Left lung (tissue), 14 donors: ENCODE results near the gene DBNL. TPM values are rescaled to one million over a fixed set of nuclear protein-coding genes. Genes with fewer than 3 reads are reported as not detected.
"Not testable (repeated sequence)": the region's sequence is repeated elsewhere in the genome, so short reads cannot be mapped to it uniquely, and the experiment has no call there.

Experiments used
- ATAC-seq: fragments of 200-7000 bp; cut with Tn5 transposase; one replicate; pipeline ENCODE4 v1.9.1; 2020; ENCODE audit warnings: moderate library complexity
- DNase-seq, 4 donors: peaks; one replicate each; pipeline ENCODE4 v3.0.0-alpha.2; 2013 to 2020
- H3K27ac ChIP-seq, 2 donors: fragments of 200-600 bp; sonication (generic) in 1 of 2; one replicate each; pipeline versions ENCODE4 v1.5.0 to v1.8.0; 2020 to 2021
- H3K27me3 ChIP-seq, 2 donors: fragments of 200-600 bp; sonication (generic) in 1 of 2; one replicate each; pipeline versions ENCODE4 v1.5.0 to v1.8.0; 2020 to 2021
- H3K36me3 ChIP-seq, 2 donors: fragments of 200-600 bp; sonication (generic) in 1 of 2; one replicate each; pipeline versions ENCODE4 v1.5.0 to v1.8.0; 2020 to 2021
- H3K4me1 ChIP-seq, 2 donors: fragments of 200-600 bp; one replicate each; pipeline ENCODE4 v1.8.0; 2021
- H3K4me3 ChIP-seq, 2 donors: fragments of 200-600 bp; sonication (generic) in 1 of 2; one replicate each; pipeline versions ENCODE4 v1.5.0 to v1.8.0; 2020 to 2021; ENCODE audit warnings: mild to moderate bottlenecking in 1 of 2
- H3K9me3 ChIP-seq, 2 donors: fragments of 200-600 bp; sonication (generic) in 1 of 2; one replicate each; pipeline versions ENCODE4 v1.5.0 to v1.8.0; 2020 to 2021
- intact Hi-C, 2 donors: fragments of 100-400 bp; cut with DNase I; formaldehyde crosslinking; loops; one replicate each; pipeline versions ENCODE4 v1.11.2 to v1.14.2; 2022
- long read RNA-seq, 12 donors: library from polyadenylated mRNA in 2 of 12; unstranded in 2 of 12; transcript quantifications; one replicate each; pipeline ENCODE4 v2.0.0 and lab custom pipeline, GENCODE V29; 2019 to 2026
- polyA plus RNA-seq, 6 donors: library from polyadenylated mRNA; unstranded; fragments of 120-200 nt; gene quantifications; one replicate each; pipeline ENCODE4 v1.2.1, GENCODE V29; 2013; ENCODE audit not compliant: insufficient read length in 6 of 6
- total RNA-seq, 2 donors: library from RNA; stranded (reverse); fragmentation: NEBNext Ultra II Directional; extraction: Animal tissue kit (Norgen Biotek cat#: 25700); gene quantifications; one replicate each; pipeline ENCODE4 v1.2.1, GENCODE V29; 2021
- TF ChIP-seq, protein P1 (sequence below), 2 donors: fragments of 200-600 bp; sonication (generic) in 1 of 2; IDR thresholded peaks; one replicate each; pipeline versions ENCODE4 v1.5.0 to v1.8.0; 2021; ENCODE audit warnings: antibody characterized with exemption in 2 of 2
- donor health status: DM: no; HTN: yes; CAD: no.
- donor health status: DM: no; HTN: no; CAD: no.

Gene DBNL
- total RNA-seq: 100 to 1,000 TPM in 1 of 2 donors, 10 to 100 TPM in 1; 93.3 to 119 TPM
- polyA plus RNA-seq: 10 to 100 TPM; 57.2 to 81.1 (median 67.3) TPM
- long read RNA-seq, donor 1, transcript DBNL-220 (13 exons, 2,117 nt): minor isoform, 5 of 25 reads
- long read RNA-seq, donor 1, transcript DBNL-210 (13 exons, 1,808 nt): major isoform, 20 of 25 reads
- long read RNA-seq, donor 1, partial matches to known transcripts: 0 of 25 reads
- long read RNA-seq, donor 1, other reads (novel, unspliced or antisense): 0 of 25 reads
- long read RNA-seq, donor 2, transcript DBNL-210 (13 exons, 1,808 nt): major isoform, 10 of 16 reads
- long read RNA-seq, donor 2, partial matches to known transcripts: 0 of 16 reads
- long read RNA-seq, donor 2, other reads (novel, unspliced or antisense): 0 of 16 reads
- long read RNA-seq, donor 3, transcript DBNL-210 (13 exons, 1,808 nt): major isoform, 12 of 19 reads
- long read RNA-seq, donor 3, partial matches to known transcripts: 0 of 19 reads
- long read RNA-seq, donor 3, other reads (novel, unspliced or antisense): 0 of 19 reads
- long read RNA-seq, donor 4, transcript DBNL-220 (13 exons, 2,117 nt): minor isoform, 18 of 112 reads
- long read RNA-seq, donor 4, transcript DBNL-210 (13 exons, 1,808 nt): major isoform, 61 of 112 reads
- long read RNA-seq, donor 4, partial matches to known transcripts: 13 of 112 reads
- long read RNA-seq, donor 4, other reads (novel, unspliced or antisense): 19 of 112 reads
- long read RNA-seq, donor 5, transcript DBNL-210 (13 exons, 1,808 nt): major isoform, 9 of 29 reads
- long read RNA-seq, donor 5, transcript DBNL-220 (13 exons, 2,117 nt): minor isoform, 6 of 29 reads
- long read RNA-seq, donor 5, partial matches to known transcripts: 12 of 29 reads
- long read RNA-seq, donor 5, other reads (novel, unspliced or antisense): 0 of 29 reads
- long read RNA-seq, donor 6, transcript DBNL-210 (13 exons, 1,808 nt): major isoform, 11 of 19 reads
- long read RNA-seq, donor 6, partial matches to known transcripts: 0 of 19 reads
- long read RNA-seq, donor 6, other reads (novel, unspliced or antisense): 0 of 19 reads
- long read RNA-seq, donor 7, transcript DBNL-210 (13 exons, 1,808 nt): major isoform, 10 of 15 reads
- long read RNA-seq, donor 7, partial matches to known transcripts: 0 of 15 reads
- long read RNA-seq, donor 7, other reads (novel, unspliced or antisense): 0 of 15 reads
- long read RNA-seq, donor 8, transcript DBNL-210 (13 exons, 1,808 nt): major isoform, 11 of 21 reads
- long read RNA-seq, donor 8, partial matches to known transcripts: 0 of 21 reads
- long read RNA-seq, donor 8, other reads (novel, unspliced or antisense): 7 of 21 reads
- long read RNA-seq, donor 9, partial matches to known transcripts: 0 of 1 reads
- long read RNA-seq, donor 9, other reads (novel, unspliced or antisense): 0 of 1 reads
- long read RNA-seq, donor 10, transcript DBNL-210 (13 exons, 1,808 nt): major isoform, 83 of 155 reads
- long read RNA-seq, donor 10, transcript DBNL-220 (13 exons, 2,117 nt): minor isoform, 27 of 155 reads
- long read RNA-seq, donor 10, partial matches to known transcripts: 14 of 155 reads
- long read RNA-seq, donor 10, other reads (novel, unspliced or antisense): 29 of 155 reads
- long read RNA-seq, donor 11, transcript DBNL-220 (13 exons, 2,117 nt): minor isoform, 10 of 58 reads
- long read RNA-seq, donor 11, transcript DBNL-210 (13 exons, 1,808 nt): major isoform, 17 of 58 reads
- long read RNA-seq, donor 11, partial matches to known transcripts: 5 of 58 reads
- long read RNA-seq, donor 11, other reads (novel, unspliced or antisense): 24 of 58 reads
- long read RNA-seq, donor 12, transcript DBNL-210 (13 exons, 1,808 nt): major isoform, 7 of 11 reads
- long read RNA-seq, donor 12, partial matches to known transcripts: 0 of 11 reads
- long read RNA-seq, donor 12, other reads (novel, unspliced or antisense): 0 of 11 reads

DNA sequence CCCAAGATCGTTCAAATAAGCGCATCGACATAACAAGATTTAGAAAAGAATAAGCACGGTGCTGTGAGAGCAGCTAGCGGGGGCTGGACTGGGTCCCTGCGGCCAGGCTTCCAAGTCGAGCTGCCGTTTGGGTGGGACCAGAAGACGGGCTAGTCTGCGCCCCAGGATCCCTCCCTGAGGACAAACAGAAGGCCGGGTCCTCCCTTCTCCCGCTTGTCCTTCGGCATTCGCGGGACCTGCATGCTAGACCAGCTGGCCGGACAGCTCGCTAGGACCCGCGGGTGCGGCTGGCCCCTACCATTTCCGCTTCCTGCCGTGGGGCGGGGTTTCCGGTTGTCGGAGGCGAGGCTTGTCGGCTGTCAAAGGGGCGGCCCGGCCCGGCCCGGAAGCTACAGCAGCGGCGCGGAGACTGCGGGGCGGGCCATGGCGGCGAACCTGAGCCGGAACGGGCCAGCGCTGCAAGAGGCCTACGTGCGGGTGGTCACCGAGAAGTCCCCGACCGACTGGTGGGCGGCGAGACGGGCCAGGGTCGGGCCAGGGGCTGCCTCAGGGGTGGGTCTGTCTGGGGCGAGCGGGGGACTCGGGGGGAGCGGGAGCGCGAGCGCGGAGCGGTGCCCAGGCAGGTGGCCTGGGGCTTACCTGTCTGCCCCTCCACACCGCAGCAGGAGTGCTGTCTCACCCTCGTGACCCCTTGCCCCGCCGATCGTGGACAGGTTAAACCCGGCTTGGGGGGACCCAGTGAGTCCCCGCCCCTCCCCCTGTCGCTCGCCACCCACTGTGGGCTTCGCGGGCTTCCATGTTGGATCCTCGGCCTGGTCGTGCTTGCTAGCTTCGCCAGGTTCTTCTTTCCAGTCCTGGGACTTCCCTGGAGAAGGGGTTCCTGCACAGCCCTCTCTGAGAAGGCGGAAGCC lies at the start of gene DBNL:
TSS of gene DBNL (plus strand) at position 388 of the 911 bp plus-strand sequence. CDS start at position 424, 36 bp downstream.
- no peaks in the 10 kb centered on the region for H3K9me3 ChIP-seq
- peaks cover 17 to 63% of the 10 kb centered on the region in 2 donors for H3K4me1 ChIP-seq
- no peaks in the 10 kb centered on the region for H3K27me3 ChIP-seq
- DNase-seq (peak; percentile 84 to 100 (median 93)), ATAC-seq (peak; percentile 92)
- peak within 1 kb of the TSS; percentile 92 to 98 for H3K27ac ChIP-seq
- TF ChIP-seq, protein P1, sequence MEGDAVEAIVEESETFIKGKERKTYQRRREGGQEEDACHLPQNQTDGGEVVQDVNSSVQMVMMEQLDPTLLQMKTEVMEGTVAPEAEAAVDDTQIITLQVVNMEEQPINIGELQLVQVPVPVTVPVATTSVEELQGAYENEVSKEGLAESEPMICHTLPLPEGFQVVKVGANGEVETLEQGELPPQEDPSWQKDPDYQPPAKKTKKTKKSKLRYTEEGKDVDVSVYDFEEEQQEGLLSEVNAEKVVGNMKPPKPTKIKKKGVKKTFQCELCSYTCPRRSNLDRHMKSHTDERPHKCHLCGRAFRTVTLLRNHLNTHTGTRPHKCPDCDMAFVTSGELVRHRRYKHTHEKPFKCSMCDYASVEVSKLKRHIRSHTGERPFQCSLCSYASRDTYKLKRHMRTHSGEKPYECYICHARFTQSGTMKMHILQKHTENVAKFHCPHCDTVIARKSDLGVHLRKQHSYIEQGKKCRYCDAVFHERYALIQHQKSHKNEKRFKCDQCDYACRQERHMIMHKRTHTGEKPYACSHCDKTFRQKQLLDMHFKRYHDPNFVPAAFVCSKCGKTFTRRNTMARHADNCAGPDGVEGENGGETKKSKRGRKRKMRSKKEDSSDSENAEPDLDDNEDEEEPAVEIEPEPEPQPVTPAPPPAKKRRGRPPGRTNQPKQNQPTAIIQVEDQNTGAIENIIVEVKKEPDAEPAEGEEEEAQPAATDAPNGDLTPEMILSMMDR (IDR thresholded peaks at IDR 0.05): no peak
- peaks cover 0 to 15% of the 10 kb centered on the region in 2 donors for H3K36me3 ChIP-seq
- H3K4me3 ChIP-seq: peak within 1 kb of the TSS; percentile 90 to 100
- intact Hi-C loops: no loop called here

DNA sequence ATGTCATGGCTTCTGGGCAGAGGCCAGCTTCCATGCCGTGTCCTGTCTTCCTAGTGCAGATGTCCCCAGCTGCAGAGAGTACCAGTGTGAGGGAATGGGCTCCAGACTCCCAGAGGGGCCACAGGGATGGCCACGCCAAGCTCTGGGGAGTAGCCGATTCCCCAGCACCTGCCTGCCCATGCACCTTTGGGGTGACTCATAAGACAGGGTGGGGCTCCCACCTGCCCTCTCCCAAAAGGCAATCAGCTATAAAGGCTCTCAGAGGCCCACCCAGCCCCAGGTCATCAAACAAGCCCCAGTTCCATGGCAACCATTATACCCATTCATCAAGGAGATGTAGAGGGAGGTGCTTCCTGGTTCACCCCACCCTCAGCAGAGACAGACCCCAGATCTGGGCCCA lies 47.0 kb upstream of the DBNL start, which contains the start of gene SPDYE1:
TSS of gene SPDYE1 (plus strand) at position 366 of the 400 bp plus-strand sequence. CDS start 2,053 bp downstream, outside the sequence.
- H3K9me3 ChIP-seq, H3K4me1 ChIP-seq, ATAC-seq, H3K27me3 ChIP-seq, intact Hi-C loops, H3K36me3 ChIP-seq, H3K27ac ChIP-seq, H3K4me3 ChIP-seq, DNase-seq: not testable (repeated sequence)

DNA sequence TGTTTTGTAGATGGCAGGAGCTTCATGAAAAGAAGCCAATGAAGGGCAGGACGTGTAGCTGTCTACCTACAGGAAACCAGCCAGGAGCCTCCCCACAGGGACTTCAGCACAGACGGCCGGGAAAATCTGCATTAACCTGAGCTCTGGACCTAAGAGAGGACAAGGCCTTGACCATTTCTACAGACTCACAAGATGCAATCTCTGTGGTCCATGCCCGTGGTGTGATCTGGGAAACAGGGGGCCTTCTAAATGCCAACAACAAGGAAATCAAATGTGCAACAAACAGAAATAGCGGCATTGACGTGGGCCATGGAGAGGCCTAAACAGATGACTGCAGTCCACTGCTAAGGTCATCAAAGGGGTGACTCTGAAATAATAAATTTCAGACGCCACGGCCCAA lies 32.4 kb upstream of the DBNL start:
- H3K9me3 ChIP-seq, H3K4me1 ChIP-seq, H3K27me3 ChIP-seq, DNase-seq, intact Hi-C loops, H3K4me3 ChIP-seq, H3K27ac ChIP-seq, ATAC-seq: not testable (repeated sequence)
- H3K36me3 ChIP-seq: peaks cover 0 to 41% of the 10 kb centered on the region in 2 donors

DNA sequence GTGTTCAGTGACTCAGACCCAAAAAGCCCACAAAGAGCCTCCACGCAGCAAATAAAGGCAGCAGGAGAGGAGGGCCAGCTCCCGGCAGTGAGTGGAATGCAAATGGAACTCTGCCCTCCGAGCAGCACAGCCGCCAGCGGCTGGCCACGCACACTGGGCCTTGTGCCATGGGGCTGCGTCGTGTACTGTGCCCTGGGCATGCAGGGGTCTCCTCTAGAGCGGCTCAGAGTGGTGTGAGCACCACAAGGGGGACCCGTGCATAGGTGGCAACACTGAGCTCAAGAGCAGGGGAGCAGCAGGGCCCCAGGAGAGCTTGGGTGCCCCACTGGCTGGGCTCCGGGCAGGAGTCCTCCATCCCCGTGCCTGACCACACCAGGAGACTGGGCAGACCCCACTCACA lies 29.4 kb upstream of the DBNL start:
- H3K4me3 ChIP-seq, DNase-seq, intact Hi-C loops, H3K27me3 ChIP-seq, ATAC-seq, H3K9me3 ChIP-seq, H3K27ac ChIP-seq: not testable (repeated sequence)
- peaks cover 0 to 32% of the 10 kb centered on the region in 2 donors for H3K36me3 ChIP-seq
- peaks cover 0 to 20% of the 10 kb centered on the region in 2 donors for H3K4me1 ChIP-seq

DNA sequence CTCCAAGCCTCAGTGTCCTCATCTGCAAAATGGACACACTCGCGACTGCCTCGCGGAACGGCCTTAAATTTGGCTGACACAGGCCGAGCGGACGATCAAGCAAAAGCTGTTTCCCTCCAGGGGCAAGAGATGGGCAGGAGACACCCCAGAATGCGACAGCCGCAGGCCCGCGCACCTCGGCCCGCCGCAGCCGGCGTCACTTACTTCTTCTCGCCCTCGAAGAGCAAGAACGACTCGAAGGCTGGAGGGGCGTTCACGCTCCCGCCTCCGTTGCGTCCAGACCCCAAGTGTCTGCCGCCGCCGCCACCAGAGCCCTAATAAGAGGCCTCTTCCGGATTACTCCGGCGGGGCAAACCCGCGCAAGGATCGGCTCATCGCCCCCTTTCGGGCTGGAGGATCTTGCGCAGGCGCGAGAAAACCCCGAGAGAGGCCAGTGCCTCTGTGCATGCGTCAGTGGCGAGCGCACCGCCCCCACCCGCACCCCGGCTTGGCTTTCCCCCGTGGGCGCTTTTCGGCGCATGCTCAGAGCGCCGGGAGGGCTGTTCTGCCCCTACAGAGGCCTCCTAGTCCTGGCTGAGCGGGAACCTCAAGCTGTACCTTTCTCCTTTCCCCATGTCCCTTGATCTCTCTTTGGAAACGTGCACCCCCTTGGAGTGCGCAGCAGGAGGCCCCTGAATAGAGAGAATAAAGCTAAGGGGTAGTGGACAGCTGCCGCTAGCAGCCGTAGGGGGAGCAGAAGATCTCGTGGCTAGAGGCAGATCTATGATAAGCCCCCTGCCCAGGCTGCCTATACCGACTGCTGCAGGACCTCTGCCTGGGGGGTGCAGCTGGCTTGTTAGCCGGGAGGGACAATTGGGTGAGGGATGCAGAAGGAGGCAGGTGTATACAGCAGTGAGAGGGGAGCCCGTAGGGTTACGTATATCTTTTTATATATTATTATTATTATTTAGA lies 25.4 kb upstream of the DBNL start:
- H3K9me3 ChIP-seq, intact Hi-C loops, H3K27me3 ChIP-seq: not testable (repeated sequence)
- DNase-seq (peak; percentile 93 to 100 (median 98)), ATAC-seq (peak; percentile 99)
- TF ChIP-seq, protein P1 (IDR thresholded peaks at IDR 0.05): peak; percentile 34 to 74
- peaks cover 0 to 23% of the 10 kb centered on the region in 2 donors for H3K4me1 ChIP-seq
- H3K36me3 ChIP-seq: peaks cover 0 to 11% of the 10 kb centered on the region in 2 donors
- H3K4me3 ChIP-seq: peak overlapping the region; percentile 67 to 71
- H3K27ac ChIP-seq: peak overlapping the region in 1 of 2 donors; percentile 79

DNA sequence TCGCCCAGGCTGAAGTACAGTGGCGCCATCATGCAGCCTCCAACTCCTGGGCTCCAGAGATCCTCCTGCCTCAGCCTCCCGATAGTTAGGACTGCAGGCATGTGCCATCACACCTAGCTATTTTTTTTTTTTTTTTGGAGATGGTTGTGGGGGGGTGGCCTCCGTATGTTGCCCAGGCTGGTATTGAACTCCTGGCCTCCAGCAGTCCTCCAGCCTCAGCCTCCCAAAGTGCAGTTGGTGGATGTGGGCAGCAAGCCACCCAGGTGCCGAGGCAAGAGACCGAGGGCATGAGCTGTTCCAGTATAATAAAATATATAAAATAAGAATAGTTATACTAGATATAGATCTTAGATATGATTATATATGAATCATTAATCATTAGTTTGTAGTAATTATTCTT lies 24.7 kb upstream of the DBNL start:
- H3K9me3 ChIP-seq, H3K27me3 ChIP-seq, H3K36me3 ChIP-seq, intact Hi-C loops, ATAC-seq, DNase-seq, H3K4me3 ChIP-seq: not testable (repeated sequence)
- H3K27ac ChIP-seq: peak overlapping the region in 1 of 2 donors; percentile 79
- H3K4me1 ChIP-seq: peaks cover 0 to 23% of the 10 kb centered on the region in 2 donors

DNA sequence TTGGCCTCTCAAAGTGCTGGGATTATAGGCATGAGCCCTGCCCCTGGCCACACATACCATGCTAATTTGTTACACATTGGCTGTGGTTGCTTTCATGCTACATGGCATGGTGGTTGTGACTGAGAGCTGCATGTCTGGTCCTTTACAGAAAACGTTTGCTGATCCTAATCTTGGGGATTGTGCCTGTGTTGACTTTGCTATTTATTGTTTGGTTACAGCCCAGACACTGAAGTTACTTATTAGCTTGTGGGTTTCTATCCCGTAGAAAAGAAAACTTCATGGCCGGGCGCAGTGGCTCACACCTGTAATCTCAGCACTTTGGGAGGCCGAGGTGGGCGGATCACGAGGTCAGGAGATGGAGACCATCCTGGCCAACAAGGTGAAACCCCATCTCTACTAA lies 22.4 kb upstream of the DBNL start:
- peaks cover 0 to 20% of the 10 kb centered on the region in 2 donors for H3K4me1 ChIP-seq
- H3K27me3 ChIP-seq, H3K4me3 ChIP-seq, H3K9me3 ChIP-seq, H3K36me3 ChIP-seq, intact Hi-C loops, DNase-seq, ATAC-seq, H3K27ac ChIP-seq: not testable (repeated sequence)
